Adipose tissue (tissue), 3 donors: ENCODE results near the gene LRGUK. TPM values are rescaled to one million over a fixed set of nuclear protein-coding genes. Genes with fewer than 3 reads are reported as not detected.

Experiments used
- polyA plus RNA-seq, 3 donors: library from polyadenylated mRNA; stranded (reverse); fragments of 200-250 nt; gene quantifications; one replicate each; pipeline ENCODE4 v1.2.3, GENCODE V29; 2013
- donor health status: healthy with polysubstance abuse.
- donor health status: Bipolar disorder and iron deficiency.
- donor health status: healthy.

Gene LRGUK
- polyA plus RNA-seq, 3 donors: 0.07 to 0.19 TPM; not detected in 1

Other genes starting within 250 kb of the LRGUK start
- 1 to 10 TPM; 1.8 to 4.7 (median 3.9) TPM for gene SLC35B4, start 189.6 kb downstream of the LRGUK start, polyA plus RNA-seq